Measurements from ENCODE around the gene COL28A1.

The COL28A1 gene

GRCh38 chr7:7327423-7327822 is 208.2 kb downstream of the COL28A1 start:
- DNase-seq (ENCODE audit: low read depth, low spot score): no peak
- ChIA-PET POLR2A (no interaction called here), CTCF (no interaction called here)
- no peak overlapping the region for H3K4me3 ChIP-seq (ENCODE audit: low read depth, low read length)
- TF ChIP-seq CTCF (IDR thresholded peaks at IDR 0.05; ENCODE audit: insufficient read depth, low read length, missing control alignments): no peak

- H3K4me3 ChIP-seq (ENCODE audit: low read depth, low read length): no peak overlapping the region
- no peak for DNase-seq (ENCODE audit: low read depth, low spot score)
- TF ChIP-seq CTCF (IDR thresholded peaks at IDR 0.05; ENCODE audit: insufficient read depth, low read length, missing control alignments): no peak
- POLR2A ChIA-PET: no interaction called here
- CTCF ChIA-PET: interaction anchor here (0.7 kb wide), 1 partner anchor 222 kb away, joined by 3 read pairs; no protein-coding TSS in a partner anchor
Observed at GRCh38 chr7:7324698-7325097, 211.0 kb downstream of the COL28A1 start.

DNA sequence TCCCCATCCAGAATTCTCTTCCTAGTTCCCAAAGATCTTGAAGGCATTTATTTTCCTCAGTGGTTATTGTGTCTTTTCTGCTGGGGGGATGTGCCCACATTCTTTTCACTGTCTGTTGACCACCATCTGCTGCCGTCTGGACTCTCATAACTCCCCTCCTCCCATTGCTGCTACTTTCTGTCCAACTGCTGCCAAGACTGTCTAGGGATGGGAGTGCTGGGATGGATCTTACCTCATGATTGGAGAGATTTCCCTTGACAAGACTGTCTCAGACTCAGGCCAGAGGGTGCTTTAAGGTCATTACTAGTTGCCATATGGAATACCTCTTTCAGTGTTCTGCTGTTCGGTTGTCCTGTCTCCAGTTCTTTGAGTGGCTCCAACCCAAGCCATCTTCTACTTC is 211.8 kb downstream of the COL28A1 start:
- TF ChIP-seq CTCF (IDR thresholded peaks at IDR 0.05; ENCODE audit: insufficient read depth, low read length, missing control alignments): no peak
- CTCF ChIA-PET: no interaction called here
- no peak overlapping the region for H3K4me3 ChIP-seq (ENCODE audit: low read depth, low read length)
- POLR2A ChIA-PET: no interaction called here
- DNase-seq (ENCODE audit: low read depth, low spot score): no peak

GRCh38 chr7:7323352-7323751 is 212.3 kb downstream of the COL28A1 start:
- CTCF ChIA-PET: no interaction called here
- no peak overlapping the region for H3K4me3 ChIP-seq (ENCODE audit: low read depth, low read length)
- POLR2A ChIA-PET: no interaction called here
- no peak for TF ChIP-seq CTCF (IDR thresholded peaks at IDR 0.05; ENCODE audit: insufficient read depth, low read length, missing control alignments)
- DNase-seq (ENCODE audit: low read depth, low spot score): no peak

DNA sequence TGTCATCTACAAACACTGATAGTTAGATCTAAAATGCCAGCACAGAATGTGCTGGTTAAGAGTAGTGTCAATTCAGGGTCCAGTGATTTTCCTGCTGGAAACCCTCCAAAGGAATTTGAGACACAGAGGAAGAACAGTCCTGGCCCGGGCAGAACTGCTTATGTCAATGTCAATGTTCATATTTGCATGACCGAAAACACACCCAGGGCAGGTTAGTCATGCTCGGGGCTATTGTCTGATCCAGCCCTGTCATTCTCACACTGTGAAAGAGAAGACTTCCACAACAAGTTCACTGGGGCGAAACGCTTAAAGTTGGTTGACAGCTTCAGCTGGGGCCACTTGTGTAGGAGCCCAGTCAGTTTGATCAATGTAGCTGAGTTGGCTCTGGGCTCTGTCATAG is 214.0 kb downstream of the COL28A1 start:
- POLR2A ChIA-PET: no interaction called here
- DNase-seq (ENCODE audit: low read depth, low spot score): no peak
- no peak overlapping the region for H3K4me3 ChIP-seq (ENCODE audit: low read depth, low read length)
- no peak for TF ChIP-seq CTCF (IDR thresholded peaks at IDR 0.05; ENCODE audit: insufficient read depth, low read length, missing control alignments)
- CTCF ChIA-PET: no interaction called here

GRCh38 chr7:7318601-7319000 is 217.1 kb downstream of the COL28A1 start:
- TF ChIP-seq CTCF (IDR thresholded peaks at IDR 0.05; ENCODE audit: insufficient read depth, low read length, missing control alignments): no peak
- DNase-seq (ENCODE audit: low read depth, low spot score): no peak
- no peak overlapping the region for H3K4me3 ChIP-seq (ENCODE audit: low read depth, low read length)
- CTCF ChIA-PET: no interaction called here
- POLR2A ChIA-PET: no interaction called here

Data from AG04449 (cell line).